ELR (cell line): Measurements from ENCODE around the gene CFAP92.

Experiments
- DNase-seq: peaks from one replicate; pipeline ENCODE4 v3.0.0-alpha.2; 2015; ENCODE audit warnings: low read depth

The CFAP92 gene

GRCh38 chr3:128983293-128984069 is 10.4 kb downstream of the CFAP92 start:
- DNase-seq: no peak

- no peak for DNase-seq
Observed at GRCh38 chr3:128975276-128975675, 18.6 kb downstream of the CFAP92 start.

GRCh38 chr3:128973988-128974564 is 19.8 kb downstream of the CFAP92 start:
- no peak for DNase-seq

GRCh38 chr3:128971421-128972100 is 22.3 kb downstream of the CFAP92 start:
- no peak for DNase-seq

GRCh38 chr3:128970740-128971047 is 23.2 kb downstream of the CFAP92 start:
- DNase-seq: no peak

- peak; percentile 64 for DNase-seq
Observed at GRCh38 chr3:128969993-128970739, 23.7 kb downstream of the CFAP92 start.

- DNase-seq: no peak
Observed at GRCh38 chr3:128967748-128968355, 26.0 kb downstream of the CFAP92 start.

- no peak for DNase-seq
Observed at GRCh38 chr3:128965818-128966217, 28.1 kb downstream of the CFAP92 start.

- DNase-seq: no peak
Observed at GRCh38 chr3:128965280-128965679, 28.6 kb downstream of the CFAP92 start.

- DNase-seq: no peak
Observed at GRCh38 chr3:128956440-128956839, 37.4 kb downstream of the CFAP92 start.

- peak; percentile 60 for DNase-seq
Observed at GRCh38 chr3:128950223-128950938, 43.5 kb downstream of the CFAP92 start.

- DNase-seq: peak; percentile 23
Observed at GRCh38 chr3:128949158-128949557, 44.7 kb downstream of the CFAP92 start.

- no peak for DNase-seq
Observed at GRCh38 chr3:128946411-128946810, 47.5 kb downstream of the CFAP92 start.

- DNase-seq: no peak
Observed at GRCh38 chr3:128945878-128946175, 48.0 kb downstream of the CFAP92 start.

GRCh38 chr3:128945041-128945877 is 48.6 kb downstream of the CFAP92 start:
- no peak for DNase-seq

GRCh38 chr3:128942161-128942952 is 51.5 kb downstream of the CFAP92 start:
- DNase-seq: no peak

- DNase-seq: no peak
Observed at GRCh38 chr3:128940252-128940651, 53.6 kb downstream of the CFAP92 start.

GRCh38 chr3:128936341-128936740 is 57.5 kb downstream of the CFAP92 start:
- no peak for DNase-seq

GRCh38 chr3:128935922-128936321 is 58.0 kb downstream of the CFAP92 start:
- DNase-seq: no peak

- no peak for DNase-seq
Observed at GRCh38 chr3:128933922-128934253, 60.0 kb downstream of the CFAP92 start.
